Measurements from ENCODE around the gene CRYZ.

CRYZ gene

GRCh38 chr1:74731399-74732052 lies 1.3 kb downstream of the CRYZ start:
- peak; percentile 2 for DNase-seq (ENCODE audit: low spot score)

GRCh38 chr1:74729741-74730478 lies 2.9 kb downstream of the CRYZ start:
- DNase-seq (ENCODE audit: low spot score), result peak; percentile 68

- no peak for DNase-seq (ENCODE audit: low spot score)
Observed at GRCh38 chr1:74728736-74729135, 4.1 kb downstream of the CRYZ start.

GRCh38 chr1:74726063-74726462 lies 6.8 kb downstream of the CRYZ start:
- DNase-seq (ENCODE audit: low spot score), result no peak

GRCh38 chr1:74717626-74718025 lies 15.2 kb downstream of the CRYZ start:
- DNase-seq (ENCODE audit: low spot score), result no peak

DNA sequence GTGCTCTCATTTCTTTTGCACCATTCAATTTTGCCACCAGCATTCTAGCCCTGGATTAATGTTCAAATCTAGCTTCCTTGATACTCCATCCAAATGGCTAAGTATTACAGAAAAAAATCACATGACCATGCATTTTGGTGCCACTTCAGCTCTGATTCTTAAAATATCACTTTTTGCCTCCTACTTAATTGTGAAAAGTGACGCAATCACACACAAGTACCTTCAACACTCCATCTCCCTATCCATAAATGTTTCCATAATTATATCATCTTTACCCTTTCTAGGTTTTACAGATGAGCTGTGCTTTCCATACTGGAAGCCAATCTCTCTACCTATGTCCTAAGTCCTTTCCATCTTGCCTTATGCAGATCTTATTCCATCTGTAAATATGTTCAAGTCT lies 16.0 kb downstream of the CRYZ start:
- DNase-seq (ENCODE audit: low spot score), result no peak

- no peak for DNase-seq (ENCODE audit: low spot score)
Observed at GRCh38 chr1:74715806-74716205, 17.0 kb downstream of the CRYZ start.

DNA sequence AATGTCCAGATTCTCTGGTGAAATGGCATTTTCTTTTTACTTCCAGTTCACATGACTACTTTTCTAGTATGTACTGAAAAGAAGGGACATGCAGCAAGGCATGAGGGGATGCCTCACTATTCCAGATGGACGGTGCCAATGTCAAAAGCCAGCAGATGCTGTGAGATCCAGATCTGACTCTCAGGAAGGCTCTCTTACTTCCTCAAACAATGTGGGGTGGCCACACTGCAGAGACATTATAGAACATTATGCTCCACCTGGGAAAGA lies 17.7 kb downstream of the CRYZ start:
- no peak for DNase-seq (ENCODE audit: low spot score)

- DNase-seq (ENCODE audit: low spot score), result no peak
Observed at GRCh38 chr1:74714429-74715235, 18.2 kb downstream of the CRYZ start.

DNA sequence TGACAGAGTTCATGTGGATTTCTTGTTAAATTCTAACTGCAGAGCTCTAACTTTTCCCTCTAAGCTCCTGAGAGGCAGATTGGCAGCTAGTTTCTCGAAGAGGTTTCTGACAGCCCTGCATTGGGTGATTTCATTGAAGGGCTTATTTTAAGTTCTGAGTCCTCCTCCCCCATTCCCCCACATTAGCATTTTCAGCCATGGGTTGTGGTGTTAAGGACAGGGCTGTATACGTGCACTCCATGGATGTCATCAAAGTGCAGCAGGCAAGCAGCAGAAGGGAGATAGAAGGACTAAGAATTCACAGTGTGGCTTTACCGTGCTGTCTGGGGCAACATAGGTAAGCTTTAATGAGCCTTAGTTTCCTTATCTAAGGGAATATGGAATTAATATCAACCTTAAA lies 19.0 kb downstream of the CRYZ start:
- no peak for DNase-seq (ENCODE audit: low spot score)

DNA sequence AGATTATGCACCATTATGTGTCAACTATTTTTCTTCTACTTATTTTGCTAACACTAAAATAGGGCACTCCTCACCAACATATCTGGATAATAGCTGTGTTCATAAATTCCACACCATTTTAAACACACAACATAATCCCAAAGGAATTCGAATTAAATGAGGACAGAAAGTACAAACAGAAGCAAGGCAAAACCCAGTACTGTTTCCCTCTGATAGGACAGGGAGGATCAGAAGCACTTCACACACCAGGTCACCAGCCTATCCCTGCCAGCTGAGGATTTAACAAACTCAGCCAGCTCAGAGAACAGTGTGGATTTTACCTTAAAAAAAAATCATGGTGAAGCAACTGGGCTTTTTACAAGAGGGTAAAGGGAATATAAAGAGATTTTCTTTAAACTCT lies 20.0 kb downstream of the CRYZ start:
- no peak for DNase-seq (ENCODE audit: low spot score)

DNA sequence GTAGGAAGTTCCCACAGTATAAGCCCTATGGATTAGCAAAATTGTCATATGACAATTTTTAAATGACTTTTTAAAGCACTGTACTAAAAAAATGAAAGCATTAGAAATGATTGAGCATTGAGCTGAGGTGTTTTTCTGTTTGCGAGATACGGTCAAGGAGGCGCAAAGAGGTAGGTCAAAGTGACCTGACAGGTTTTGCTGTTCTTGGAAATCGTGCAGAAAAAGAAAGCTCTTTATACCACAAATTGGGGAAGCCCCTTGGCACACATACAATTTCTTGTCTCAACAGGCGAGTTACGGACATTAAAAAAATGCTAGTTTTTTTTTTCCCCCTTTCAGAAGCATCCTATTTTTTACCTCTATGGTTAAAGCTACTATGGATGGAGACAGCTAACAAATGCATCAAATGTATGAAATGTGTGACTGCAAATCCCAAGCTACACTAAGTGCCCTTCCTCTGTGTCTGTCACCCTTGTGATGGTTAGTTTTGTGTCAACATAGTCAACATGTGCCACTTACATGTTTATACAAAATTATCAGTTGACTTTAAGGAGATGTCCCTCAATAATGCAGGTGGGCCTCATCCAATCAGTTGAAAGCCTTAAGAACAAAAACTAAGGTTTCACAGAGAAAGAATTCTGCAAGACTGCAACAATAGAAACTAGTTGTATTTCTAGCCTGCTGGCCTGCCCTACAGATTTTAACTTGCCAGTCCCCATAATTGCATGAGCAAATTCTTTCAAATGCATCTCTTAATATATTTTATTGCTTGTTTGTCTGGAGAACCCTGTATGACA lies 29.3 kb downstream of the CRYZ start:
- DNase-seq (ENCODE audit: low spot score), result no peak

DNA sequence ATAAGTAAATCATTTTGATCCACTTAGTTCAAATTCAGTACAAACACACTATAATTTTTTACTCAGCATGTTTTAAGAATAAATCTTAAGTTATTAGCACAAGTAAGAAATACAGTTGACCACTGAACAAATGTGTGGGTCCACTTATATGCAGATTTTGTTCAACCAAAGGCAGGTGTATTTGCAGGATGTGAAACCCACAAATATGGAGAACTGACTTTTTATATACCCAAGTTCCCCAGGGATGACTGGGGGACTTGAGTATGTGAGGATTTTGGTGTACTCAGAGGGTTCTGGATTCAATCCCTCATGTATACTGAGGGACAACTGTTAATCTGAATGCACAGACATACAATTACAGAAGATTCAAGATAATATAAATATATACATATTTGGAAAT lies 33.5 kb downstream of the CRYZ start:
- DNase-seq (ENCODE audit: low spot score), result no peak

DNA sequence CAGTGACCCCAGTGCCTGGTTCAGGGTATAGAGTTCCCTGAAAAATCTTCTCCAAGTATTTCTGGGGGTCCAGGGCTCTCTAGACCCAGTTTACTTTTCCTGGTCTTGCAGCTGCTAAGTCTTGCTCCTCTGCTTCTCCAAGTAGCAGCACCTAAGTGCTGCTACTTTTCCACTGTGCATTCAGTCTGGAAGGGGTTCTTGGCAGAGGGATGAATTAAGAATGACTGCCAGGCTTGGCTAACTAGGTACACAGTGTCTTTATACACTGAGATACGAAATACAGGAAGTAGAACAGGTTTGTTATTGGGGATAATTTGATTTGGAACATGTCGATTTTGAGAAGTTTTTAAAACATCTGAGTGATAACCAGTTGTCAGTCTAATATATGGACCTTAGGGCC lies 35.0 kb downstream of the CRYZ start:
- DNase-seq (ENCODE audit: low spot score), result no peak

DNA sequence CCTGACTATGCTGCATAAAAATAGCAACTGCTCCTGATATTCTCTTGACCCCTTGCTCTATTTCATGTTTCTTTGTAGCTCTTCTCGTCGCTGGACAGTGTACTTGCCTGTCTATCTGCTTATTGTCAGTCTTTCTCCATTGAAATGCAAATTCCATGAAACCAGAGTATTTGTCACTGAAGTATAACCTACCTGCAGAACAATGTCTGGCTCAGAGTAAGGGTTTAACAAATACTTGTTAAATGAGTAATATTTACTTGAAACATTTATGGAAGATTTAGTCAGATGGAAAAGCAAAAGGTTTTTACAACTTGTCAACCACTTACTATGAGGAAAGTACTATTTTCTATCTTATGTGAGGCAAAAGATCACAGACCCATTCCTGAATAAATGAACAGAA lies 39.4 kb downstream of the CRYZ start:
- DNase-seq (ENCODE audit: low spot score), result no peak

DNA sequence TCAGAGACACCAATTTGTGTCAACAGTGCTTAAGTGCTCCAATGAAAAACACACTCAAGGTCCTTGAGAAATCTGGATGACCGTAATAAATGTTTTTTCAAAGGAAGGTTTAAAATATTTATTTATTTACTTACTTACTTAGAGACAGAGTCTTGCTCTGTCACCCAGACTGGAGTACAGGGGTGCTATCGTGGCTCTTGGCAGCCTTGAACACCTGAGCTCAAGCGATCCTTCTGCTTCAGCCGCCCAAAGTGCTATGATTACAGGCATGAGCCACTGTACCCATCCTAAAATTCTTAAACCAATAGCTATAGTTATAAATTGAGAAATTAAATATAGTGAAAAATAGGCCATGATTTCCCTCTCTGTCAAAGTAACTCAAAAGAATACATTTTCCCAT lies 41.9 kb downstream of the CRYZ start:
- no peak for DNase-seq (ENCODE audit: low spot score)

- no peak for DNase-seq (ENCODE audit: low spot score)
Observed at GRCh38 chr1:74690364-74690696, 42.5 kb downstream of the CRYZ start.

- DNase-seq (ENCODE audit: low spot score), result peak; percentile 68
Observed at GRCh38 chr1:74689621-74690363, 43.1 kb downstream of the CRYZ start.

DNA sequence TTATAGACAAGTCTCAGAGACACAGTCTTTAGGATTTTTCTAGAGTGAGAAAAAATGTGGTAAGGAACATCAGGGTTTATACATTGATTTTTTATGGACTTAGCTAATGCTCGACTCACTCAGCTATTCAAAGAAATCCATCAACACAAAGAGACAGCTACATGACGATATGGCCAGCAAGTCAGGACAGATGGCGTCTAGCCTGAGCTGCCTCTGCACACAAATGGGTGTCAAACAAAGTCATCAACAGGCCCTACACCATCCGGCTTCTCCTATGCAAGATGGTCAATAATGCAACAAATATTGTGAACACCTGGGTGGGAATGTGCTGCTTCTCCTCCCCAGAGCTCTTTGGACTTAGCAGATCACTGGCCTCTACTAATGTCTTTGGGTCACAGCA lies 45.9 kb downstream of the CRYZ start:
- DNase-seq (ENCODE audit: low spot score), result no peak

DNA sequence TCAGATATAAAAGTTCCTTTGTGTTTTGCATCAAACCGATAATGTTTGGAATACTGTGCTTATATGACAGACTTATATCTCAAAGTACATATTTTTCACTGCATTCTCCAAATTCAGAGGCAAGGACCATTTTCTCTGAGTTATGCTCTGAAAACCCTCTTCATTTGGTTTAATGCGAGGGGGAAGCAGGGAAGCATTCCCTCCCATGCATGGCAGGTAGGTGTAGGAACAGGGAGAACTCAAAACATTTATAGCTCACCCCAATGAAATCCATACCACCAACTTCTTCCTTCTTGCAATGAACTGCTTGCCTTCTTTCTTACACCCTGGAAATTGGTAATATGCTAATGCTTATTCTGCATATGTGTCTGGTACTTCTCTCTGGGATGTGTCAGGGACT lies 48.5 kb downstream of the CRYZ start:
- DNase-seq (ENCODE audit: low spot score), result no peak

DNA sequence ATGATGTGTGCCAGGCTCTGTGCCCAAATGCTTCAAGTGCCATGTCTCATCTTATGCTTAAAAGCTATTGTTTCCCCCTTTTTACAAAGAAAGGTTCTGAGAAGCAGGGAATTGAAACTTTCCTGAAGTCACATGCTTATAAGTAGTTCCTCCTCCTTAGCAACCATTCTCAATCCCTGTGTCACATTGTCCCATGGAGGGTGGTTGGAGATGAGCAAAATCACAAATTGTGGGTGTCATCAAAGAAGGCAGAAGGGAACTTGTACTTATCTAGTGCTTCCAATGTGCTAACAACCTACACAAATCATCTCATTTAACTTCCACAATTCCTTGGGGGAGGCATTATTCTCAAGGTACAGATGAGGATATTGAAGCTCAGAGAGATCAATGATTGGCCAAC lies 49.2 kb downstream of the CRYZ start:
- no peak for DNase-seq (ENCODE audit: low spot score)

DNA sequence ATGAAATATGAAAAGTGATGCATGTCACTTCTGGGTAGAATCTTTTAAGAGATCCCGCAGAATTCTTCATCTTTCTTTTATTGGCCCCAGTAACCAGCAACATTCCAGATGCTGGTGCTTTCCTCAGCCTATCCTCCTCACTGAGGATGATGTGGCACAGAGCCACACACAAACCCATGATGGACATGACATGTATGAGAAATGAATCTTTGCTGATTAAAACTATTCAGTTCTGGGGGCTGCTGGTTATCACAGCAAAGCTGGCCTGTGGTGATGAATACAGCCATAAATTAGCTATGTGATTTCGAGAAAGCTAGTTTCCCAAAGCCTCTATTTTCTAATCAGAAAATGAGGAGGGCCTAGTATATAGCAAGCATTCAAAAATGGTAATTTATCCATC lies 51.0 kb downstream of the CRYZ start:
- no peak for DNase-seq (ENCODE audit: low spot score)

Data from SK-N-DZ (cell line).